Measurements from ENCODE around the gene SELL.
"Not testable (repeated sequence)": the region's sequence is repeated elsewhere in the genome, so short reads cannot be mapped to it uniquely, and the experiment has no call there.

The SELL gene

DNA sequence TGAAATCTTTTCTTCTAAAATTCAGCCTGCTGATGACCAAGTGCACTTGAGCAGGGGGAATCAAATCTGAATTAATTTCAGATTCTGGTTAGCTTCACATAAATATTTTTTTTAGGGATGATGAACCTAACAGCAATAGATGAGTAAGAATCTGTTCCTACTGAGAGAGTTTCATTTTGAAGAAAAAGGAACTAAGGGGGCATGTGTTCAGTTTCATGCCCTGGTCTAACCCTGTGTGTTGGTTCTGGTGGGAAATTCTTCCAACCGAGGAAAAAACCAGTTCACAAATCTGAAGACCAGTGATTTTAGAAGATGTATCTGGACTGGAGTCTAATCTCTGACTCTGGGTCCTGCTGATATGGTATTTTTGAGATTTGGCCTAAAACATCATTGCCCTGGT lies 13.7 kb downstream of the SELL start:
- DNase-seq (ENCODE audit: low read depth) = no peak
- H3K4me3 ChIP-seq (ENCODE audit: control insufficient read depth, low read depth, low read length) = no peak overlapping the region
- TF ChIP-seq, protein P1, sequence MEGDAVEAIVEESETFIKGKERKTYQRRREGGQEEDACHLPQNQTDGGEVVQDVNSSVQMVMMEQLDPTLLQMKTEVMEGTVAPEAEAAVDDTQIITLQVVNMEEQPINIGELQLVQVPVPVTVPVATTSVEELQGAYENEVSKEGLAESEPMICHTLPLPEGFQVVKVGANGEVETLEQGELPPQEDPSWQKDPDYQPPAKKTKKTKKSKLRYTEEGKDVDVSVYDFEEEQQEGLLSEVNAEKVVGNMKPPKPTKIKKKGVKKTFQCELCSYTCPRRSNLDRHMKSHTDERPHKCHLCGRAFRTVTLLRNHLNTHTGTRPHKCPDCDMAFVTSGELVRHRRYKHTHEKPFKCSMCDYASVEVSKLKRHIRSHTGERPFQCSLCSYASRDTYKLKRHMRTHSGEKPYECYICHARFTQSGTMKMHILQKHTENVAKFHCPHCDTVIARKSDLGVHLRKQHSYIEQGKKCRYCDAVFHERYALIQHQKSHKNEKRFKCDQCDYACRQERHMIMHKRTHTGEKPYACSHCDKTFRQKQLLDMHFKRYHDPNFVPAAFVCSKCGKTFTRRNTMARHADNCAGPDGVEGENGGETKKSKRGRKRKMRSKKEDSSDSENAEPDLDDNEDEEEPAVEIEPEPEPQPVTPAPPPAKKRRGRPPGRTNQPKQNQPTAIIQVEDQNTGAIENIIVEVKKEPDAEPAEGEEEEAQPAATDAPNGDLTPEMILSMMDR (IDR thresholded peaks at IDR 0.05; ENCODE audit: control insufficient read depth, insufficient read depth, low read depth, low read length, missing control alignments) = no peak

DNA sequence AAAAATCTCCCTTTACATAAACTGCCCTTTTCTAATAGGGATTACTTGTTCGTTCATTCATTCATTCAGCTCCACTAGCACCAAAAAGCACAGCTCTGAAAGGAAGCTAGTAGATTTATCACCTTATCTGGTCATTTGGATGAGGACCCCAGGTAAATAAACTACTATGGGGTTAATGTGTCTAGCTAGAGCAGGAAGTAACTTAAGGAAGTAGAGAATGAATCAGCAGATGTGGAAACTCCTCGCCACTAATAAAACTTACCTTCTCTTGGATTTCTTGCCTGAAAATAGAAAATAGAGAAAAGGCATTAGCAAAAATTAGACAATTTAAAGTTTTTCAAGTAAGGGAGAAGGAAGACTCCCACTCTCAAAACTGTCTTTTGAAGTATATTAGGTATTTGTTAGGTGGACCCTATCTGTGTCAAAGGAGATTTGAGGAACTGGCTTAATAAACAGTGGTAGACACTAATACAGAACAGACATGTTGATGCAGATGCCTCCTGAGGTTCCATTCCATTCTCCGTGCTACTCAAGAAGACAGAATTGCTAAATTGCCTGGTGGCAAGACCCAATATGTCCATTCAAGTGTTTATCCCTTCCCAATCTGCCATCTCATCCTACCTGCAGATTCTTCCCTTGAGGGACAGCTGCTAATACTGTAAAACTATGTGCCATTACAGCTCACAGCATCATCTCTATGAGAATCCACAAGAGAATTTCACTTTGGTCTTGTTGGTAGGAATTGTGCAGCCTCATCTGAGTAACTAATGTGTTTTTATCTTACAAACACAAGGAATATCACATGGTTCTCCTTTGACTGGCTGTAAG lies 14.9 kb downstream of the SELL start:
- TF ChIP-seq, protein P1 (IDR thresholded peaks at IDR 0.05; ENCODE audit: control insufficient read depth, insufficient read depth, low read depth, low read length, missing control alignments) = no peak
- no peak for DNase-seq (ENCODE audit: low read depth)
- no peak overlapping the region for H3K4me3 ChIP-seq (ENCODE audit: control insufficient read depth, low read depth, low read length)

DNA sequence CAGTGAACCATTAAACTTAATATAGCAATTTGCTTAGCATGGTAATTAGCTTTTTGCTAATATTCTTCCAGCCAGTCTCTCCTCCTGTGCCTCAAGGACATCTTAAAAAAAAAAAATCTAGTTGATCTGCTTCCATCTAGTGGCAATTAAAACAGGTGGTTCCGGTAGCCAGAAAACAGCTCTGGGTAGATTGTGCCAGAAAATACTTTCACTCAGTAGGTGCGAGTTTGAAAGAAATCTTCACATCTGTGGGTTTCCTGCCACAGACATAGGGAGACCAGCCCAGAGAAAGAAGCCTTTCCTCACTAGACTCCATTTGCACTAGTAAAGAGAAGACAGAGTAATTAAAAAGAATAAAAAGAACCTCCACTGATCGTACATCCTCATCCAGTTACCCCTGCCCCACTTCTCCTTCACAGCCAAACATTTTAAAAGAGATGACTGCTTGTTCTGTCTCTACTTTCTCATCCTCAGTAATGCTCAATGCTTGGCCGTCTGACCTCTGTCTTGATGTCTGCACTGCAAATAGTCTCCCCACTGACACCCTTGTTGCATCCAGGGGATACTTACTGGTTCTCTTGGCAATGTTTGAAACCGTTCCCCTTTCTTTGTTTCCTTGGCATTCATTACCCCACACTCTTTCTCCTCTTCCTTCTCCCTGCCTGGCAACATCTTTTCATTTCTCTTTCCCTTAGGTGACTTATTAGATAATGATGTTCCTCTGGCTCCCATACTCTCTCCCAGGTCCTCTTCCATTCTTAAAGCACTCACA lies 16.9 kb downstream of the SELL start:
- TF ChIP-seq, protein P1 (IDR thresholded peaks at IDR 0.05; ENCODE audit: control insufficient read depth, insufficient read depth, low read depth, low read length, missing control alignments) = no peak
- DNase-seq (ENCODE audit: low read depth) = no peak
- no peak overlapping the region for H3K4me3 ChIP-seq (ENCODE audit: control insufficient read depth, low read depth, low read length)

DNA sequence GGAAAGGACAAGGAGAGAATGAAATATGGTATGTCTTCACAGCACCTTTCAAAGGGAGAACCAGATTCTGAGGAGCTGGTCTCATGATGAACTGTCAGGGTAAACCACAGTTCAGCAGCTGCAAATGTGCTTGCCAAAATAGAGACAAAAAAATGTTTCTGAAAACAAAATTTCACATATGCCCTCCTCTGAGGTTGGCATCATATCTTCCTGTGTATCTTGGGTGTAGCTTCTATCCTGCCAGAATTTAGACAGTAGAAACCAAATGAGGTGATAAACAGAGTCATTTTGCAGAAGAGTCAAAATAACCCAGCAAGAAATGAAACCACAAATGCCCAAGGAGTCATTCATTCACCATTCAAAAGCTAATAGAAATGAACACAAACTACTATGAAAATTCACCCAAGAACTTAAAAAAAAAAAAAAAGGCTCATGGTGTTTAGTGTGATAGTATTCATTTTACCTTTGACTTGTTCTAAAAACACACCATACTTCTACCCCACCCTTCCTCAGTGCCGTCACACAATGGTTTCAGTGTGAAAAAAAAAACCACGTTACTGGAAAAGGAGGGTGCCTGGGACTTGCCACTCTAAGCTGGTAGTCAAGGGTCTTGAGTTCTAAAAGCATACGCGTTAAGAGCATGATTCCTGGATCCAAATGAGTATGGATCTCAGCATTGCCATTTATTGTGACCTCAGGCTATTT lies 18.5 kb downstream of the SELL start:
- no peak overlapping the region for H3K4me3 ChIP-seq (ENCODE audit: control insufficient read depth, low read depth, low read length)
- TF ChIP-seq, protein P1 (IDR thresholded peaks at IDR 0.05; ENCODE audit: control insufficient read depth, insufficient read depth, low read depth, low read length, missing control alignments) = no peak
- DNase-seq (ENCODE audit: low read depth) = no peak

DNA sequence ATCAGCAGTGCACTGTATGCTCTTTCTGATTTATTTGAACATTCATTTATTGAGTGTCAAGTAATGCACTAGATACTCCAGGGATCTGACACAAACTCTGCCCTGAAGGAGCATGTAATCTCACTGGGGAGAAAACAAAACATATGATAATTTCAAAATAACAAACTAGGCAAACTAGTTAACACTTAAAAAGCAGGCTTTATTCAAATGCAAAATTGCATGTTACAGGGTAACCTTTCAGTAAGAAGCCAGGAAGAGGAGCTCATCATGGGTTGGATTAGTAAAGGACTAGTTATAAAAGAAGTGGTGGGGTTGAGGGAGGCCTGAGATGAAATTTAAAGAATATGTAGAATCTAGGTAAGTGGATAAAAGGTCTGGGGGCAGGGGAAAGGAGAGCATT lies 20.9 kb downstream of the SELL start:
- H3K4me3 ChIP-seq (ENCODE audit: control insufficient read depth, low read depth, low read length) = no peak overlapping the region
- TF ChIP-seq, protein P1 (IDR thresholded peaks at IDR 0.05; ENCODE audit: control insufficient read depth, insufficient read depth, low read depth, low read length, missing control alignments) = no peak
- DNase-seq (ENCODE audit: low read depth) = no peak

DNA sequence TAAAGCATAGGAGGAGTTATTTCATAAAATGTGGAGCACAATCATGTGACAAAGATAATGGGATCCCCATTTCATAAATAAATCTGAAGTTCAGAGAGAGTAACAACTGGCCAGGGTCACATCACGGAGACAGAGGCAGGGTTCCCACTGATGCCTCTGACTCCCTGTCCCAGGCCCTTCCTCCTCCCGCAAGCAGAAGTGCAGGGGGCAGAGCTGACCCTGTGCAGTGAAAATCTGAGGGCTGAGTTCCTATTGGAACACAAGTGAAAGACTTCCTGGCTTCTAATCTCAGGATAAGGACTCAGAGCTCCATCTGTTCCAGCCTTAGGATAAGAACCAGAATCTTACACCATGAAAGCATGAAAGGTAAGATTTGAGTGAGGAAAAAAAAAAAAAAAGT lies 22.0 kb downstream of the SELL start:
- no peak overlapping the region for H3K4me3 ChIP-seq (ENCODE audit: control insufficient read depth, low read depth, low read length)
- TF ChIP-seq, protein P1 (IDR thresholded peaks at IDR 0.05; ENCODE audit: control insufficient read depth, insufficient read depth, low read depth, low read length, missing control alignments) = no peak
- DNase-seq (ENCODE audit: low read depth) = no peak

DNA sequence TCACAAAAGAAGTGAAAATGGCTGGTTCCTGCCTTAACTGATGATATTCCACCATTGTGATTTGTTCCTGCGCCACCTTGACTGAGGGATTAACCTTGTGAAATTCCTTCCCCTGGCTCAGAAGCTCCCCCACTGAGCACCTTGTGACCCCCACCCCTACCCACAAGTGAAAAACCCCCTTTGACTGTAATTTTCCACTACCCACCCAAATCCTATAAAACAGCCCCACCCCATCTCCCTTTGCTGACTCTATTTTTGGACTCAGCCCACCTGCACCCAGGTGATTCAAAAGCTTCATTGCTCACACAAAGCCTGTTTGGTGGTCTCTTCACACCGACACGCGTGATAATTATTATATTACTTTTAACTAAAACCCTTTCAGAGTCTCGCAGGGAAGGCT lies 23.0 kb downstream of the SELL start:
- not testable (repeated sequence) for DNase-seq (ENCODE audit: low read depth); H3K4me3 ChIP-seq (ENCODE audit: control insufficient read depth, low read depth, low read length)
